HG03558 (cell line): ENCODE results near the gene VAV2.

ENCODE experiments used
- ATAC-seq: cut with Tn5 transposase; IDR thresholded peaks from one replicate; pipeline ENCODE4 v1.9.1; 2021; ENCODE audit warnings: moderate number of reproducible peaks; ENCODE audit not compliant: unreplicated experiment; ENCODE audit errors: extremely low read depth

The VAV2 gene

DNA sequence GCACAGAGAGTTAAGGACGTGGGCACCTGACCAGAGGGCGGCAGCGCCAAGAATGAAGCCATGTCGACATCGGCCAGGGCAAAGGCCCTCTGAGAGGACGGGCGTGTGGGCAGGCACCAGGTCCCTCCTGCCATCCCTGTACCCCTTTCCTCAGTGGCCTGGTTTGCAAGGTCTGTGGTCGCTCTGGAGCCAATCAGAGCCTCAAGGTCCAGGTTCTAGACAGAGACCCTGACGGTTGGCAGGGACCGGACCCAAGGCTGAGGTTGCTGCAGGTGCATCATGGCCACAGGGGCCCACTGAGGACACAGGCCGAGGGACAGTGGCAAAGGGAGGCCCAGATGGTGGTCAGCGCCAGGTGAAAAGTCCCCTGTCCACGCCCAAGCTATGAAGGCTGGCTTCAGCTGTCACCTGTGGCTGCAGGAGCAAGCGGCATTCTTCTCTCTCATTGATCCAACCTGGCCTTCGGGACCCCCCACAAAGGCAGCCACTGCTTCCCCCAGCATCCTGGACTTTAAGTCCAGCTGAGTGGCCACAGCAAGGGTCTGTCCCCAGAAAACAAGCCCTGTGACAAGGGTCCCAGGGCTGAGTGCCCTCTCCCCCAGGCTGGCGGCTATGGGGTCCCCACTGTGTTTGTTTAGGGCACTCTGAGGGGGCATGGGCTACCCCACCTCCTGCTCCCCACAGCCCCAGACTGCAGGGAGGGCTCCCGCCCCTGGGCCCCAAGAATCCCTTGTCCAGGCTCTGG is 48.9 kb downstream of the VAV2 start:
- ATAC-seq = no peak

DNA sequence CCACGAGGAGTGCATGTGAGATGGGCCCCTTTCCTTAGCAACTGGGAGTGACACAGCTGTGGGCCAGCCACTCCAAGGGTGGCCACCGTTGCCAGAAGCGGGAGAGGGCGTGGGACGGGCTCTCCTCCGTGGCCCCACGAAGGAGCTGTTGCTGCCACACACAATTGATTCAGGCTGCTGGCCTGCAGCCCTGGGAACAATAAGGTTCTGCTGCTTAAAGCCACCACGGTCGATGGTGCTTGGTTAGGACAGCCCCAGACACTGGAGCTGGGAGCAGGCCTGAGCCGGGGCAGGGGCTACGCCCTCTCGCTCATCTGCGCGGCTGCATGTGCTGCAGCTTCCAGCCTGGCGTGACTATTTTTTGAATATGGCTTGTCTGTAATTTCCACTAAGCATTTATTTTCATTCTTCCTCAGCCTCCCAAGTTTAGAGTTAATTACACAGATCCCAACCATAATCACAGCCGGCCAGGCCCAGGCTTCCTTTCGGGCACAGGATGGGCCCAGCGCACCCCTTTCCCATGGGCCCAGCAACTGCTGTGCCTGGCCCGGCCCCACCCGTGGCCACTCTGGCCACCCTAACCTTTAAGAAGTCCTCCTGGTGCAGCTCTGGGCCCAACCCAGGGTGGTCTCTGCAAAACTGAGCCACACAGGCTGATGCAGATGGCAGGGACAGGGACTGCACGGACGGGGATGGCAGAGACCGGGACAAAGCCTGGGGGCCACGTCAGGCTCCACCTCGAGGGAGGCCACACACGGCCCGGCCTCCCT is 49.7 kb downstream of the VAV2 start:
- ATAC-seq = no peak

DNA sequence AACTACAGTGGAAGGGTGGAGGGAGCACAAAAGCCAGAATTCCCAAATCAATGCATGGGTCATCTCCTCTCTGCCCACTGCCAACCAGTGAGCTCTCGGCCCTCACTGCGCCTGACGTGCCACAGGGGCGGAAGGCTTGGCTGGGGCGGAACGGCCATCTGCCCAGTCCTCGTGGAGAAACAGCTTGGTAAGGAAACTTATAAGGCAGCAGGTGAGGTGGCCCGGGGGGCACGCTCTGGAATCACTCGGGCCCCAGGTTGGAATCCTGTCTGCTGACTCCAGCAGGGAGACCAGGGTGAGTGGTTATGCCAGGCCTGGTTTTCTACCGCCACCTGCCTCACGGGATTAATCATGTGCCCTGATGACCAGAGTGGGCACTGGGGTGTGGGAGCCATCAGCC is 52.3 kb downstream of the VAV2 start:
- no peak for ATAC-seq

DNA sequence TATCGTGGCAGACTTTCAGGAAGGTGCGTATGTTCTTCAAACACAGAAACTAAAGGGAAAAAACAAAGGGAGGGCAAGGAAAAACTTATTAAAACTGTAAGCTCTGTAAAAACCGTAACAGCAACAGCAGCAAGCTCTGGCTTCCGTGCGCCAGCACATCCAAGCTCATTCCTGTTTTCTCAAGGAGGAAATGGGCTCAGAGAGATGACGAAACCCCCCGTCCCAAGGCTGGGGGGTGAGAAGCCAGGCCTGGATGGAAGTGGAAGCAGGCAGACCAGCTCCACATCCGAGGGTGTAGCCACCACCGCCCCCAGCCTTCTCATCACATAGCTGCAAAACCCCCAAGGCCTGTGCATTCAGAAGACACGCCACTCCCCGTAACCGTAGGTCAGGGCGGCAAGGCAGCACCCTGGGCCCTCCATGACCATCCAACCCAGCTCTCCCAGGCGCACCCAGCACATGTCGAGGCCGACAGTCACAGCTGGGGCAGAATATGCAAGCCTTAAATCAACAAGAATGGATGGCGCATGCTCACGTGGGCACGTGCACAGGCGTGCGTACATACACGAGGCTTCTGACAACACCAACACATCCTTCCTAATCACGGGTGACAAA is 52.8 kb downstream of the VAV2 start:
- ATAC-seq = no peak

DNA sequence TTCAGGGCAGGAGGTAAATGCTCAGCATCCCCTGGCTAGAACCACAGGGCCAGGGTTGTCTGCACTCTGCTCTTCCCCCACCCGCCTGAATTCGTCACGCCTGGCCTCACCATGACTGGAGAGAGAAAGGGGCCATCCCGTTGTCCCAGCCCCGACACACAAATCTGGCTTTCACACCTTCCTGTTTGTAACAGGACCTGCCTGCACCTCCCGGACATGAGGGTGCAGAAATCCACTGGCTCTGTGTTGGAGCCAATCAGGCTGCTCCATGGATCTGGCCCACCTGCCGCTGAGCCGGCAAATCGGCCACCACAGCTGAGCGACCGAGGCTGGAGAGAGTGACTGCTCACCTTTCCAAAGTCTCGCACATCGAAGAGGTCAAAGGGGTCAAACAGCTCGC is 53.4 kb downstream of the VAV2 start:
- ATAC-seq = no peak

DNA sequence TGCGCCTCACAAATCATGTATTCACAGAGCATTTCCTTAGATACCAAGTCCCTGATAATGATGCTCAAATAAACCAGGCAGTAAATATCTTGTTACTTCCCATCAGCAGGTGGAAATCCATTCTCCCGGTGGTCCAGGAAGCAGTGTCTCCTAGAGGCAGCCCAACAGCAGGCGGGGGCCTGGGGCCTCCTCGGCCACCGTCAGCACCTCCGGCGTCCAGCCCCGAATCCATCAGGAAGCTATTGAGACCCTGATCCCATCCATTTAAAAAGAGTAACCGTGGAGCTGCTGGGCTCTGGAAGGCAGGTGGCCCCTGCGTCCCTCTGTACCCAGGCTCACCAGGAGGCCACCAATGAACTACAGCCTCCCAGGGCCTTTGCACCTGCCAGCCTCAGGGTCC is 54.0 kb downstream of the VAV2 start:
- no peak for ATAC-seq

DNA sequence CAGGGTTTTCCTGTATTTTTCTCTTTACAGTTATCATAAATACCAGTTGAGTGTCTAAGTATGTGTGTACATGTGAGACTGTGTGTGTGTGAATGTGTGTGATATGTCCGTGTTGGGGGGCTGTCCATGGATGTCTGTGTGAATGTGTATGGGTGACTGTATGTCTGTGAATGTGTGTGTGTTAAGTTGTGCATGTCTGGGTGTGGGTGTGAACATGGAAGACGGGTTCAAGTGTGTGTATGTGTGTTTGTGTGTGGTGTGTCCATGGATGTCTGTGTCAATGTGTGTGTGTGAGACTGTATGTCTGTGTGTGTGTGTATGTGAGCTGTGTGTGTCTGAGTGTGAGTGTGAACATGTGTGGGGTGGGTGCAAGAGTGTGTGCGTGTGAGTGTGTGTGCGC is 55.0 kb downstream of the VAV2 start:
- no peak for ATAC-seq

DNA sequence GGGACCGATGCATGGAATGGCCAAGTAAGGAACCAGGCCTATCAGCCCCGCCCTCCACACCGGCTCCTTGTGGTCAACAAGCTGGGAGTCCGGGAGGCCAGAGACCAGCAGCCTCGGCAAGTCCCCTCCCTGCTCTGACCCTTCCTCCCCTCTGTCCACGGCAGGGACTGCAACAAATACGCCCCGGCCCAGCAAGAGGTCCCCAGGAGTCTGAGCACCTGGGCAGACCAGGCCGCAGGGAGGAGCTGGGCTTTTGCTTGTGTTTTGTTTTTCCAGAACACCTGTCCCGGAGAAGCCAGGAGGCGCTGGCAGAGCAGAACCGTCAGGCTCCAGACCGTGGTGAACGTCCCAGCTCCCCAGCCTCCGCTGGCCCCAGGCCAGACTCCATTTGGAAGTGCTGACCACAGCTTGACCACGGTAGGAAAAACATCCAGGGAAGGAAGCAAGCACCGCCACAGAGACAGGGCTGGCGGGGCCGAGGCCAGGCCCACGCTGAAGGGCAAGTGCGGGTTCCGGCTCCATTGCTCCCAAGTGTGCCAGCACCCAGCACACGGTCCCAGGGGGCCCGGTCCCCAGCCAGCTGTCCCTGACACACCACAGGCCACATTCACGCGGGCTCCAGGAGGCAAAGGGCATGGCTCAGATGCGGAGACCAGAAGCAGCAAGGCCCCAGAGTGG is 56.7 kb downstream of the VAV2 start:
- no peak for ATAC-seq

DNA sequence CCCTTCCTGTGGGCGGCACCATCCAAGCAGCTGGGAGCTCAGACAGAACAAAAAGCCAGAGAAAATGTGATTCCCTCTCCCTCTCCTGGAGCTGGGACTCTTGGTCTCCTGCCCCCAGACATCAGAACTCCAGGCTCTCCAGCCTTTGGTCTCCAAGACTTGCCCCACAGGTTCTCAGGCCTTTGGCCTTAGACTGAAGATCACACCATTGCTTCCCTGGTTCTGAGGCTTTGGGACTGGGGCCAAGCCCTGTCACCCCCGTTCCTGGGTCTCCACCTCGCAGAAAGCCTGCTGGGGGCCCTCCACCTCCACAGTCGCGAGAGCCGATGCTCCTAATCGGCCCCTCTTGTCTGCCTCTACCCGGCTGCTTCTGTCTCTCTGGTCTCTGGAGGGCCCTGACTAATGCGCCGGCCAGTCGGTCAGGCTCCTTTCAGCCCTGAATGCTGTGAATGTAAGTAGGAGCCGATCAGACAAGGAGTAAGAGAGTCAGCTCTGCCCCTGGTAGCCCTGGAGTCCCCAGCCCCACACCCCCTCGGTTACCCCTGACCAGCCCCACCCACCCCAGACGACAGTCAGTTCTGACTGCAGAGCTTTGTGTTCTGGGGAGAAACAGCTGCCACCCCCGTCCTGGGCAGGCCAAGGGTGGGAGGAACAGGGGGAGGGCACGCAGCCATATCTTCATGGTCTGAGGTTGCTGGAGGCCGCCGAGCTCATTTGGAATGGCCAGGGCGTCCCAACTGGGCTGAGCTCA is 57.5 kb downstream of the VAV2 start:
- ATAC-seq = no peak

DNA sequence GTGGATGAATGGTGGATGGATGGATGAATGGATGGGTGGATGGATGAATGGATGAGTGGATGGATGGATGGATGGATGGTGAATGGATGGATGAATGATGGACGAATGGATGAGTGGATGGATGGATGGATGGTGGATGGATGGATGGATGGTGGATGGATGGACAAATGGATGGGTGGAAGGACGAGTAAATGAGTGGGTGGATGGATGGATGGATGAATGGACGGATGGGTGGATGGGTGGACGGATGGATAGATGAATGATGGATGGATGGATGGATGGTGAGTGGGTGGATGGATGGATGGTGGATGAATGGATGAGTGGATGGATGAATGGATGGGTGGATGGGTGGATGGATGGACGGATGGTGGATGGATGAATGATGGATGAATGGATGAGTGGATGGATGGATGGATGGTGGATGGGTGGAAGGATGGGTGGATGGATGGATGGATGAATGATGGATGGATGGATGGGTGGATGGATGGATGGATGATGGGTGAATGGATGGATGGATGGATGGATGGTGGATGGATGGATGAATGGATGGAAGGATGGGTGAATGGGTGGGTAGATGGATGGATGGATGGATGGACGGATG is 58.6 kb downstream of the VAV2 start:
- no peak for ATAC-seq

DNA sequence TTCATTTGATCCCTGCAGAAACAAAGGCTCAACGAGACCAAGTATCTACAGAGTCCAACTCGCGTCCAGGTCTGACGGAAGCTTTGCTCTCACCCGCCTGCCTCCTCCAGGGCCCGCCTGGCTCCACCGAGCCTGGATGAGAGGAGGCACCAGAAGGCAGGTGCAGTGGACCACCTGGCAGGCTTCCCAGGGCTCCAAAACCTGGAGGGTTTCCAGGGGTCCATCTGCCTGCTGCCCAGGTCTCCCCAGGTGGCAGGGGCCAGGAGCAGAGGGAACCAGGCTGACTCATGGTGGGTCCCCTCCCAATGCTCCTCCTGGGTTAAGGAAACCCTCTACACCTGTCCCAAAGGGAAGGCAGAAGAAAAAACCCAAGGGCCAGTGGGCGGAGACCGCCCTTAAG is 59.5 kb downstream of the VAV2 start:
- no peak for ATAC-seq

DNA sequence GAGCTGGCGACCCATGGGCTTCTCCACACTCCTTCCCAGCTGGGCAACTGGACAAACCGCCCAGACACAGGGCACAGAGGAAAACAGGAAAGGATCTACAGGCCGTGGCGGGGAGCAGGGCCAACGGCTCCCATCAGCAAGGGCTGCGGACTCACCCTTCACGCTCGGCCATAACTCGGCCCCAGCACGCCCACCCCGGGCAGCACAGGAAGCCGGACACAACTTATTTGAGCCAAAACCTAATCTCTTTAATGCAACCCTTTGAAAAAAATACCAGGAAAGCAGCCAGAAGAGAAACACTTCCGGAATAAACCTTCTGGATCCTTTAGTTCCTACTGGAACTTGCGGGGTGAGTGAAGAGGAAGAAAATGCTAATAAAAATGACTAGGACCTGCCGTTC is 59.9 kb downstream of the VAV2 start:
- no peak for ATAC-seq

DNA sequence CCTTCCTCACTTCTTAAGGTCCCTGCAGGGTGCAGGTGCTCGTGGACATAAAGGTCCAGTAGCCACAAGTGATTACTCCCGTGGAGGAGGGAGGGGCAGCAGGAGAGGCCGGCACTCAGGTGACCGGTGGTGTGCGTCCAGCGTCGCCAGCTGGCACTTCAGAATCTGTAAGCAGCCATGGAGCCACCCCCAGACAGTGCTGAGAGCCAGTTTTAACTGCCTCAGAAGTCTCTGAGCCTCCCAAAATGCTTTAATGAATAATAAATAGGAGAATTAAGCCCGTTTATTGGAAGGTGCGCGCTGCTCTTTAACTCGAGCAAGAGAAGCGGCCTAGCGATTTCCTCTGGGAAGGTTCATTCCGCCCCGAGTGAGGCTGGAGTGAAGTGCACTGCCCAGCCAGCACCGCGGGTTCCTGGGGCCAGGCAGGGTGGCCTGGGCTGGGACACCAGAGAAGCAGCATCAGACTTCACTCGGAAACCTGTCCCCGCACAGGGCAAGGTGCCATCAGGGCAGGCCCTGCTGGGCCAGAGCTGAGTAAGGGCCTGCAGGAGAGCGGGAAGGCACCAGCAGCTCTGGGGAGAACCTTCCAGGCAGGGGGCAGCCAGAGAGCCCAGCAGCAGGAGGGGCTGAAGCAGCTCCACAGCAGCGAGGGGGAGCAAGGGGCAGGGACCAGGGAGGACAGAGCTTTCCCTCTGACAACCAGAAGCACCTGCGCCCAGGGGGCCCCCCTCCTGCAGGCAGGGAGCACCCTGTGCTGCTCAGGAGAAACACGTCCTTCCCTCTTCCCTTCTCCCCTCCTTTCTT is 61.2 kb downstream of the VAV2 start:
- no peak for ATAC-seq

DNA sequence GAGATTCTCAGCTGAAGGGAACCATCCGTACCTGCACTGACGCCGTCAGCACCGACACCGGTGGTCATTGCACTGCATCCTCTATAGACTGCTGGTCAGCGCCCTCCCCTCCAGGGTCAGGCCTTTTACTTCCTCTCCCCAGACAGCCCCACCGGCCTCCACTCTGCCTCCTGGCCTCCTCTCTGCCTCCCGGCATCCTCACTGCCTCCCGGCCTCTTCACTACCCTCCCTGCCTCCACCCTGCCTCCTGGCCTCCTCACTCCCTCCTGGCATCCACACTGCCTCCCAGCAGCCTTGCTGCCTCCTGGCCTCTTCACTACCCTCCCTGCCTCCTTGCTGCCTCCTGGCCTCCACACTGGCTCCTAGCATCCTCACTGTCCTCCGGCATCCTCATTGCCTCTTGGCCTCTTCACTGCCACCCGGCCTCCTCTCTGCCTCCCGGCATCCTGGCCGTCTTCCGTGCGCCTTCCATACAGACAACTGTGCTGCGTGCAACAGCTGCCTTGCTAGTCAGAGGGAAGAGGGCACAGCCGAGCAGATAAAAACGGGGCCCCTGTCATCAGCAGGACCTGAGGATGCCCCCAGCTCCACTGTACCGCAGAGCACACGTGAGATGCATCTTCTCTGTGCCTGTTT is 62.0 kb downstream of the VAV2 start:
- no peak for ATAC-seq

DNA sequence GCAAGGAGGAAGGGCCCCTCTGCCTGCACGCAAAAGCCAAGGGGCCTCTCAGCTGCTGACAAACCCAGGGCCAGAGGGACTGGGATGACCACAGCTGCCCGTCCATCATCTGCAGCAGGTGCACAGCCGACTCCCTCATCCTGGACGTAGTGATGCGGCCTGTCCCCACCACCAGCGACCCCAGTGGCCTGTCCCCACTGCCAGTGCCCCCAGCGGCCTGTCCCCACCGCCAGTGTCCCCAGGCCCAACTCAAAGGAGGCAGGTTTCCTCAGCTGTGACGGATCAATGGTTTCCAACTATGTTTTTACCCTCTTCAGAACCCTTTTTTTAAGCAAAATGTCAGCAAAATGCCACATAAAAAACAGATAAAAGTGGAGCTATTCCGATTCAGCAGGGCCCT is 62.5 kb downstream of the VAV2 start:
- ATAC-seq = no peak

DNA sequence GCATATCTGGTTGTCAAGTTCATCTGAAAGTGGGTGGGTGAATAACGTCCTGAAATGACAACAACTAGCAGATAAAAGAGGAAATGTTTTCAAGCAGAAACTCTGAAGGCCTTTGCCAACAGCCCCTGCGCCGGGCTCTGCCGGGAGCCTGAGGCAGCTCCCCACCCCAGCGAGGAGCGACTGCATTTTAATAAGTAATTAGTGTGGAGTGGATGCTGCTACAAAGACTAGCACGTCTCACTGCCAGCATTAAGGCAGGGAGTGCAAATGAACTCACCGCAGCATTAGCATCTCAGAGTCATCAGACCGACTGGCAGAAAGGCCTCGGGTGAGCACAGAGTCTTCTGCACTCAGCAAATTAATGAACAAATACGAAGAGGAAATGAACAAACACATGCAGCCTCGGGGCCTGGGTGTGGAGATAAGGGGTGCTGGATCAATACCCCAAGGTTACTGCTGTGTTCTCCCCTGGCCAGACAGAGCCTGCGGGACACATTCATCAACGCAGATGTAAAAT is 63.8 kb downstream of the VAV2 start:
- no peak for ATAC-seq

DNA sequence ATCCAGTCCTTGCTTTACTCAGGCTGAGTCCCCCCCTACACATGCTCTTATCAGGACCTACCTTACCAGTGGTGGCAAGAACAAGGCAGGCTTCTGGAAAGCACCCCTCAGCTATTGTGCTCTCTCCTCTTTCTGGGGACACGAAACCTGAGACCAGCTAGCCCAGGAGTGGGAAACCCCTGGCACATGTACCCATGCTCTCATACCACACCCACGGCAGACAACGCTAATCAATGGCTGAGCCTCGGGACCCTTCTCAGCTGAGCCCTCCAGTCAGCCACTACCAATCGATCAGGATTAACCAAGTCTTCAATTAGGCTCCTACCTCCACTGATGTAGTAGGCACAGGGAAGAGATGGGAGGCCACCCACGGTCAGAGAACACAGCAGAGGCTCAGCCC is 65.1 kb downstream of the VAV2 start:
- no peak for ATAC-seq

DNA sequence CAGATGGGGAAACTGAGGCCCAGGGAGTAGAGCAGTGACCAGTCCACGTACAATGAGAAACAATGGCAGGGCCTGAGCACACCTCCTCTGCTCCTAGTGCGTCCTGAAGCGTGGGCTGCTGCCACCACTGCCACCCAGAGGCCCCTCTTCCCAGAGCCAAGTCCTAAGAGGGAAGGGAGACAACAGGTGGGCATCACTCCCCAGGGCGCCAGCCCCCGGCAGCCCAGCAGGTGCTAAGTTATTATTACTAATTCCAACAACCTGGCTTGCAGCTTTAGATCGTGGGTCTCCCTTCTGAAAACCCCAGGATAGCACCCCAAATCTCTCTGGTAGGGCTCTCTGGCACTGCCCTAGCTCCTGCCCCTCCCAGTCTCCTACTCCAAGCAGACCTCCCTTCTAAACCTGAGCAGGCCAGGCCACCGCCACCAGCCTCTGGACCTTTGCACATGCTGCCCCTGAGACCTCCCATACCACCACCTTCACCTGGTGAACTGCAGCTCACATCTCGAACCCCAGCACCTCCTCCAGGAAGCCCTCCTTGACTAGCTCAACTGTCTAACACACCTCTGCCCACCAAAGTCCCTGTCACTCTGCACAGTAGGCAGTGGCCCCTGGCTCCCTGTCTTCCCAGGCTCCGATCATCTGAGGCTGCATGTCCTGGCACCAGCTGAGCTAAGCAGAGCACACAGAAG is 65.8 kb downstream of the VAV2 start:
- no peak for ATAC-seq
